SU-DHL-6 (cell line): Measurements from ENCODE around the gene SLC36A3.

Source experiments
- EZH2phosphoT487 ChIP-seq: fragments of 200-600 bp; sonication (generic), shearing (Covaris generic); conservative IDR thresholded peaks from 2 replicates; pipeline ENCODE4 v1.6.1; 2018; ENCODE audit warnings: mild to moderate bottlenecking, antibody characterized with exemption, low read length, moderate library complexity, mixed read lengths
- TF ChIP-seq, protein P1 (sequence below): fragments of 200-600 bp; sonication (generic); IDR thresholded peaks from one replicate; pipeline ENCODE4 v1.5.1; 2017; ENCODE audit warnings: antibody characterized with exemption, mild to moderate bottlenecking, low read length, moderate library complexity; ENCODE audit not compliant: insufficient read depth, poor library complexity, severe bottlenecking

DNA sequence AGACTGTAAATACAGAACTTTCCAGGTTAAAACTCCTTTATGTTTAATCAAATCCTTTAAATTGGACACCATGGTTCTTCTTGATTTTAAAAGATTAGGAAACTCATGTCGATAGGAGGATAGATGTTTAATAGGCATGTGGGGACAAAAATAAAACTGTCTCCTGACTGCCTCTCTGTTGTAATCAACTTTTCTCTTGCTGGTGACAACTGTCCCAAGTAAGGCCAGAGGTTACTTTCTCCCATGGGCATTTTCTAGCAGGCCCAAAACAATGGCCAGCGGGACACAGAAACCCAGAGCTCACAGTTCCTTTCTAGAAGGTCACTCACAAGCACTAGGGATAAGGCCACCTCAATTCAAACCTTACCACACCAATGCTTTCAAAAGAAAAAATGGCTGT lies 29.3 kb upstream of the SLC36A3 start:
- TF ChIP-seq, protein P1, sequence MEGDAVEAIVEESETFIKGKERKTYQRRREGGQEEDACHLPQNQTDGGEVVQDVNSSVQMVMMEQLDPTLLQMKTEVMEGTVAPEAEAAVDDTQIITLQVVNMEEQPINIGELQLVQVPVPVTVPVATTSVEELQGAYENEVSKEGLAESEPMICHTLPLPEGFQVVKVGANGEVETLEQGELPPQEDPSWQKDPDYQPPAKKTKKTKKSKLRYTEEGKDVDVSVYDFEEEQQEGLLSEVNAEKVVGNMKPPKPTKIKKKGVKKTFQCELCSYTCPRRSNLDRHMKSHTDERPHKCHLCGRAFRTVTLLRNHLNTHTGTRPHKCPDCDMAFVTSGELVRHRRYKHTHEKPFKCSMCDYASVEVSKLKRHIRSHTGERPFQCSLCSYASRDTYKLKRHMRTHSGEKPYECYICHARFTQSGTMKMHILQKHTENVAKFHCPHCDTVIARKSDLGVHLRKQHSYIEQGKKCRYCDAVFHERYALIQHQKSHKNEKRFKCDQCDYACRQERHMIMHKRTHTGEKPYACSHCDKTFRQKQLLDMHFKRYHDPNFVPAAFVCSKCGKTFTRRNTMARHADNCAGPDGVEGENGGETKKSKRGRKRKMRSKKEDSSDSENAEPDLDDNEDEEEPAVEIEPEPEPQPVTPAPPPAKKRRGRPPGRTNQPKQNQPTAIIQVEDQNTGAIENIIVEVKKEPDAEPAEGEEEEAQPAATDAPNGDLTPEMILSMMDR, result no peak
- no peak for TF ChIP-seq EZH2phosphoT487
